OCI-LY3 (cell line): Measurements from ENCODE around the gene FMO2.

ENCODE experiments used
- H2AFZ ChIP-seq: fragments of 200-600, 300-600 bp; shearing (Covaris generic); 2 replicates; pipeline ENCODE4 v1.6.0; 2014; ENCODE audit warnings: antibody characterized with exemption, low read depth, low read length
- H3K27ac ChIP-seq: fragments of 200-600, 300-600 bp; sonication (generic); 2 replicates; pipeline ENCODE4 v1.5.1; 2014; ENCODE audit warnings: mild to moderate bottlenecking, low read length, moderate library complexity, mixed read lengths
- H3K27me3 ChIP-seq: fragments of 200-600, 300-600 bp; sonication (generic); 2 replicates; pipeline ENCODE4 v1.6.1; 2014; ENCODE audit warnings: low read depth, low read length, mixed read lengths
- H3K36me3 ChIP-seq: fragments of 200-600, 300-600 bp; sonication (generic); replicated peaks from 2 replicates; pipeline ENCODE3; 2014; ENCODE audit warnings: low read depth, low read length, mixed read lengths
- H3K4me1 ChIP-seq: fragments of 300-600, 200-600 bp; sonication (generic); 2 replicates; pipeline ENCODE4 v1.6.1; 2014; ENCODE audit warnings: low read length, mixed read lengths
- H3K4me2 ChIP-seq: fragments of 200-600, 300-600 bp; sonication (generic); 2 replicates; pipeline ENCODE4 v1.6.1; 2014; ENCODE audit warnings: low read length, mixed read lengths
- H3K4me3 ChIP-seq: fragments of 300-600, 200-600 bp; sonication (generic); 2 replicates; pipeline ENCODE4 v1.5.1; 2014; ENCODE audit warnings: antibody characterized with exemption, mild to moderate bottlenecking, low read length, moderate library complexity
- H3K79me2 ChIP-seq: fragments of 300-600, 200-600 bp; shearing (Covaris generic); 2 replicates; pipeline ENCODE4 v1.6.1; 2014; ENCODE audit warnings: mild to moderate bottlenecking, low read length, mixed read lengths
- H3K9ac ChIP-seq: fragments of 300-600, 200-600 bp; shearing (Covaris generic); 2 replicates; pipeline ENCODE4 v1.6.0; 2014; ENCODE audit warnings: mild to moderate bottlenecking, low read length, moderate library complexity
- H3K9me3 ChIP-seq: fragments of 200-600, 300-600 bp; shearing (Covaris generic); 2 replicates; pipeline ENCODE4 v1.6.1; 2014; ENCODE audit warnings: low read length, mixed read lengths; ENCODE audit not compliant: insufficient read depth
- H4K20me1 ChIP-seq: fragments of 200-600, 300-600 bp; sonication (generic); 2 replicates; pipeline ENCODE4 v1.6.1; 2016; ENCODE audit warnings: low read length, mixed read lengths; ENCODE audit not compliant: insufficient read depth
- EZH2phosphoT487 ChIP-seq: fragments of 200-600 bp; shearing (Covaris generic); IDR thresholded peaks from 2 replicates; pipeline ENCODE4 v1.6.1; 2018; ENCODE audit warnings: antibody characterized with exemption, mixed run types, low read depth
- TF ChIP-seq, protein P1 (sequence below): fragments of 200-600, 300-600 bp; sonication (generic); IDR thresholded peaks from 2 replicates; pipeline ENCODE4 v1.5.1; 2014; ENCODE audit warnings: antibody characterized with exemption, low read length, low read depth

Gene FMO2

GRCh38 chr1:171172471-171172870 is 12.6 kb upstream of the FMO2 start:
- H3K4me1 ChIP-seq, result peaks cover 7% of the 10 kb centered on the region
- H2AFZ ChIP-seq, result no peak overlapping the region
- no peaks in the 10 kb centered on the region for H3K27me3 ChIP-seq
- no peaks in the 10 kb centered on the region for H3K9me3 ChIP-seq
- H3K27ac ChIP-seq, result no peak overlapping the region
- no peak overlapping the region for H3K4me3 ChIP-seq
- H4K20me1 ChIP-seq, result no peaks in the 10 kb centered on the region
- no peak overlapping the region for H3K9ac ChIP-seq
- TF ChIP-seq, protein P1, sequence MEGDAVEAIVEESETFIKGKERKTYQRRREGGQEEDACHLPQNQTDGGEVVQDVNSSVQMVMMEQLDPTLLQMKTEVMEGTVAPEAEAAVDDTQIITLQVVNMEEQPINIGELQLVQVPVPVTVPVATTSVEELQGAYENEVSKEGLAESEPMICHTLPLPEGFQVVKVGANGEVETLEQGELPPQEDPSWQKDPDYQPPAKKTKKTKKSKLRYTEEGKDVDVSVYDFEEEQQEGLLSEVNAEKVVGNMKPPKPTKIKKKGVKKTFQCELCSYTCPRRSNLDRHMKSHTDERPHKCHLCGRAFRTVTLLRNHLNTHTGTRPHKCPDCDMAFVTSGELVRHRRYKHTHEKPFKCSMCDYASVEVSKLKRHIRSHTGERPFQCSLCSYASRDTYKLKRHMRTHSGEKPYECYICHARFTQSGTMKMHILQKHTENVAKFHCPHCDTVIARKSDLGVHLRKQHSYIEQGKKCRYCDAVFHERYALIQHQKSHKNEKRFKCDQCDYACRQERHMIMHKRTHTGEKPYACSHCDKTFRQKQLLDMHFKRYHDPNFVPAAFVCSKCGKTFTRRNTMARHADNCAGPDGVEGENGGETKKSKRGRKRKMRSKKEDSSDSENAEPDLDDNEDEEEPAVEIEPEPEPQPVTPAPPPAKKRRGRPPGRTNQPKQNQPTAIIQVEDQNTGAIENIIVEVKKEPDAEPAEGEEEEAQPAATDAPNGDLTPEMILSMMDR, result no peak
- no peak for TF ChIP-seq EZH2phosphoT487
- H3K36me3 ChIP-seq, result peaks cover 3% of the 10 kb centered on the region
- H3K79me2 ChIP-seq, result no peaks in the 10 kb centered on the region
- H3K4me2 ChIP-seq, result no peak overlapping the region

- H3K4me1 ChIP-seq, result peaks cover 7% of the 10 kb centered on the region
- no peak overlapping the region for H3K4me3 ChIP-seq
- H2AFZ ChIP-seq, result no peak overlapping the region
- H4K20me1 ChIP-seq, result no peaks in the 10 kb centered on the region
- no peak overlapping the region for H3K9ac ChIP-seq
- H3K36me3 ChIP-seq, result peaks cover under 1% of the 10 kb centered on the region
- no peaks in the 10 kb centered on the region for H3K79me2 ChIP-seq
- H3K4me2 ChIP-seq, result no peak overlapping the region
- no peak overlapping the region for H3K27ac ChIP-seq
- no peak for TF ChIP-seq EZH2phosphoT487
- TF ChIP-seq, protein P1, result no peak
- H3K9me3 ChIP-seq, result no peaks in the 10 kb centered on the region
- H3K27me3 ChIP-seq, result no peaks in the 10 kb centered on the region
Observed at GRCh38 chr1:171173069-171173468, 12.0 kb upstream of the FMO2 start.

GRCh38 chr1:171174560-171175294 is 10.4 kb upstream of the FMO2 start:
- Histone ChIP-seq H3K4me2 (no peak overlapping the region), H3K79me2 (no peaks in the 10 kb centered on the region), H3K27me3 (no peaks in the 10 kb centered on the region), H3K4me1 (peaks cover 7% of the 10 kb centered on the region), H3K27ac (no peak overlapping the region), H4K20me1 (no peaks in the 10 kb centered on the region), H3K9ac (no peak overlapping the region), H2AFZ (no peak overlapping the region), H3K36me3 (no peaks in the 10 kb centered on the region), H3K4me3 (no peak overlapping the region), H3K9me3 (no peaks in the 10 kb centered on the region)
- TF ChIP-seq EZH2phosphoT487, result no peak
- TF ChIP-seq, protein P1, result no peak

- H2AFZ ChIP-seq, result no peak overlapping the region
- H3K9me3 ChIP-seq, result no peaks in the 10 kb centered on the region
- peaks cover 14% of the 10 kb centered on the region for H3K4me1 ChIP-seq
- no peak for TF ChIP-seq EZH2phosphoT487
- TF ChIP-seq, protein P1, result no peak
- H3K9ac ChIP-seq, result no peak overlapping the region
- no peaks in the 10 kb centered on the region for H3K79me2 ChIP-seq
- H4K20me1 ChIP-seq, result no peaks in the 10 kb centered on the region
- no peaks in the 10 kb centered on the region for H3K27me3 ChIP-seq
- H3K4me2 ChIP-seq, result no peak overlapping the region
- H3K27ac ChIP-seq, result no peak overlapping the region
- H3K4me3 ChIP-seq, result no peak overlapping the region
- no peaks in the 10 kb centered on the region for H3K36me3 ChIP-seq
Observed at GRCh38 chr1:171177261-171177660, 7.8 kb upstream of the FMO2 start.
